Activated B cell treated with CpG ODN at 0.5 μM for 24 hours (primary cell): ENCODE results near the gene DBNDD1. TPM values are rescaled to one million over a fixed set of nuclear protein-coding genes. Genes with fewer than 3 reads are reported as not detected.

Source experiments
- ATAC-seq: fragments of 200-7000 bp; cut with Tn5 transposase; one replicate; pipeline ENCODE4 v1.10.0; 2021; ENCODE audit warnings: low read depth, mild to moderate bottlenecking, moderate library complexity
- CTCF ChIA-PET: fragments of 350-600 bp; sonication (Branson Sonifier 250); formaldehyde crosslinking; loops from one replicate; lab custom pipeline; 2021; ENCODE audit warnings: antibody characterized with exemption; lab: Charles Lee
- POLR2A ChIA-PET: fragments of 350-600 bp; sonication (Branson Sonifier 250); formaldehyde crosslinking; loops from one replicate; lab custom pipeline; 2021; ENCODE audit warnings: antibody characterized with exemption; lab: Charles Lee
- DNase-seq: peaks from one replicate; pipeline ENCODE4 v3.0.0; 2022
- H3K27ac Mint-ChIP-seq: one replicate; pipeline ENCODE4 v1.8.0; 2020; ENCODE audit warnings: mixed read lengths
- H3K27me3 Mint-ChIP-seq: one replicate; pipeline ENCODE4 v1.8.0; 2021; ENCODE audit warnings: mixed read lengths
- H3K36me3 Mint-ChIP-seq: one replicate; pipeline ENCODE4 v1.8.0; 2021; ENCODE audit warnings: low read depth, mixed read lengths
- H3K4me1 Mint-ChIP-seq: one replicate; pipeline ENCODE4 v1.8.0; 2021; ENCODE audit warnings: mixed read lengths
- H3K4me3 Mint-ChIP-seq: one replicate; pipeline ENCODE4 v1.8.0; 2020; ENCODE audit warnings: mild to moderate bottlenecking, mixed read lengths
- H3K9me3 Mint-ChIP-seq: one replicate; pipeline ENCODE4 v1.8.0; 2020; ENCODE audit warnings: mixed read lengths
- CTCF ChIP-seq: fragments of 200-600 bp; IDR thresholded peaks from one replicate; pipeline ENCODE4 v1.8.0; 2022; ENCODE audit warnings: antibody characterized with exemption, mild to moderate bottlenecking
- intact Hi-C: fragments of 100-400 bp; cut with micrococcal nuclease; formaldehyde crosslinking; loops from one replicate; pipeline ENCODE4 v1.15.1; 2024
- total RNA-seq: library from RNA; stranded (reverse); gene quantifications from 2 replicates; pipeline ENCODE4 v1.2.3, GENCODE V29; 2022

Gene DBNDD1
- total RNA-seq, 1 donor from 2014 or later: 0.47 TPM

- peaks cover 13% of the 10 kb centered on the region for H3K27me3 Mint-ChIP-seq
- CTCF ChIA-PET: no interaction called here
- H3K9me3 Mint-ChIP-seq: no peaks in the 10 kb centered on the region
- no peak for TF ChIP-seq CTCF
- peaks cover 7% of the 10 kb centered on the region for H3K36me3 Mint-ChIP-seq
- ATAC-seq (no peak), DNase-seq (no peak)
- POLR2A ChIA-PET: interaction anchor here (0.9 kb wide), 1 partner anchor 43 kb away, joined by 5 read pairs; no protein-coding TSS in a partner anchor
- H3K4me1 Mint-ChIP-seq: peaks cover 45% of the 10 kb centered on the region
- no peak overlapping the region for H3K27ac Mint-ChIP-seq
- peak overlapping the region; percentile 79 for H3K4me3 Mint-ChIP-seq
- intact Hi-C loops: loop anchor here (2.0 kb wide), 1 partner anchor 99 kb away; the partner anchor contains the start of gene MC1R
Measured at GRCh38 chr16:90018297-90018651, 982 bp downstream of the DBNDD1 start.

GRCh38 chr16:90016339-90016950 lies 2.8 kb downstream of the DBNDD1 start:
- Mint-ChIP-seq H3K36me3 (peaks cover 5% of the 10 kb centered on the region), H3K4me3 (no peak overlapping the region), H3K9me3 (no peaks in the 10 kb centered on the region), H3K27ac (no peak overlapping the region), H3K4me1 (peaks cover 51% of the 10 kb centered on the region), H3K27me3 (peaks cover 10% of the 10 kb centered on the region)
- POLR2A ChIA-PET: interaction anchor here (0.6 kb wide), 1 partner anchor 9 kb away, joined by 3 read pairs; no protein-coding TSS in a partner anchor
- DNase-seq (no peak), ATAC-seq (no peak)
- no peak for TF ChIP-seq CTCF
- intact Hi-C loops: no loop called here
- CTCF ChIA-PET: no interaction called here

GRCh38 chr16:90015586-90016338 lies 3.5 kb downstream of the DBNDD1 start:
- ChIA-PET POLR2A (interaction anchor here (0.6 kb wide), 1 partner anchor 10 kb away, joined by 3 read pairs; no protein-coding TSS in a partner anchor), CTCF (no interaction called here)
- H3K36me3 Mint-ChIP-seq: peaks cover 5% of the 10 kb centered on the region
- no peak overlapping the region for H3K4me3 Mint-ChIP-seq
- DNase-seq (no peak), ATAC-seq (no peak)
- peaks cover 51% of the 10 kb centered on the region for H3K4me1 Mint-ChIP-seq
- intact Hi-C loops: no loop called here
- no peak for TF ChIP-seq CTCF
- H3K27ac Mint-ChIP-seq: no peak overlapping the region
- peaks cover 10% of the 10 kb centered on the region for H3K27me3 Mint-ChIP-seq
- no peaks in the 10 kb centered on the region for H3K9me3 Mint-ChIP-seq

GRCh38 chr16:90012991-90013745 lies 6.1 kb downstream of the DBNDD1 start:
- no peak for TF ChIP-seq CTCF
- ATAC-seq (no peak), DNase-seq (no peak)
- peak overlapping the region; percentile 57 for H3K4me3 Mint-ChIP-seq
- H3K27ac Mint-ChIP-seq: no peak overlapping the region
- H3K9me3 Mint-ChIP-seq: no peaks in the 10 kb centered on the region
- H3K27me3 Mint-ChIP-seq: peaks cover 6% of the 10 kb centered on the region
- peaks cover 65% of the 10 kb centered on the region for H3K4me1 Mint-ChIP-seq
- POLR2A ChIA-PET: interaction anchor here (0.6 kb wide), 1 partner anchor 772 kb away, joined by 10 read pairs; no protein-coding TSS in a partner anchor
- intact Hi-C loops: no loop called here
- CTCF ChIA-PET: no interaction called here
- peaks cover 5% of the 10 kb centered on the region for H3K36me3 Mint-ChIP-seq
